Skin epidermis (tissue), 12 donors: ENCODE data around the gene MAT1A.

Source experiments
- H3K27ac ChIP-seq, 21 experiments: fragments of 200-600 bp; sonication (generic) in 11 of 21; one replicate each; pipeline ENCODE4 v1.5.0; 2020; ENCODE audit warnings: mild to moderate bottlenecking in 3 of 21, inconsistent platforms in 2 of 21, moderate library complexity in 2 of 21
- H3K4me3 ChIP-seq, 7 experiments: fragments of 200-600 bp; sonication (generic) in 2 of 7; one replicate each; pipeline ENCODE4 v1.5.0; 2020; ENCODE audit warnings: inconsistent platforms in 2 of 7, mild to moderate bottlenecking in 2 of 7, moderate library complexity in 1 of 7

The MAT1A gene

GRCh38 chr10:80283536-80284199, 5.8 kb downstream of the MAT1A start:
- Histone ChIP-seq H3K27ac (no peak overlapping the region), H3K4me3 (no peak overlapping the region)

DNA sequence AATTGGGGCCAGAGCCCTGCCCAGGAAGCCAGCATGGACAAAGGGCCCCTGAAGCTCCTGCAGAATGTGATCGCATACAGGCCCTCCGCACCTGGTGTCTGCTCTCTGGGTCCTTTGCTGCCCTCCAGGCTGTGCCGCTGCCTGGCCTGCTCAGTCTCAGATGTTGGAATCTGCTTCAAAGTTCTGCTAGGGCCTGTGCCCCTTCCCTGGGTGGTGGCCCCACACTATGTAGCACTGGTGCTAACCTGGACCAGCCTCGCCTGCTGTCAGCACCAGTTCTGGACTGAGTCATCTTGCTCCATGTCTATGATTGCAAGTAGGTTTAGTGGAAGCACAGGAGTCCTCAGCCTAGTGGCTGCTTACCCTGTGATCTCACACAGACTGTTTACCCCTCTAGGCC, 6.3 kb downstream of the MAT1A start:
- no peak overlapping the region for H3K27ac ChIP-seq
- no peak overlapping the region for H3K4me3 ChIP-seq

GRCh38 chr10:80281784-80282765, 7.4 kb downstream of the MAT1A start:
- H3K4me3 ChIP-seq, result no peak overlapping the region
- no peak overlapping the region for H3K27ac ChIP-seq

DNA sequence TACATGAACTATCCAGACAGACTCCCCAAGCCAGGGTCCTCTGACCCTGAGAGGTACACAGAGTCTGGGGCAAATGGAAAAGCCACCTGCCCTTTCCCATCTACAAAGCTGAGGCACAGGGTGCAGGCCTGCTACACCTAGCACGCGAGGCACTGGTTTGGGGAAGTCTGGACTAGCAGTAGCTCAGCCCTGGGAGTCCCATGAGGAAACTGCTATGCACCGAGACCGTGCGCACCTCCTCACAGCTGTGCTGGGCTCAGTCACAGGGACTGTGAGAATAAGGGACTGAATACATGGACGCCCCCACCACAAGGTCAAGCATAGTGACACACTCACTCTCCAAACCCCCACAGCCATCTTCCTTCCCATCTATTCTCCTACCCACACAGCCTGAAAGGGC, 8.2 kb downstream of the MAT1A start:
- no peak overlapping the region for H3K27ac ChIP-seq
- H3K4me3 ChIP-seq, result no peak overlapping the region

DNA sequence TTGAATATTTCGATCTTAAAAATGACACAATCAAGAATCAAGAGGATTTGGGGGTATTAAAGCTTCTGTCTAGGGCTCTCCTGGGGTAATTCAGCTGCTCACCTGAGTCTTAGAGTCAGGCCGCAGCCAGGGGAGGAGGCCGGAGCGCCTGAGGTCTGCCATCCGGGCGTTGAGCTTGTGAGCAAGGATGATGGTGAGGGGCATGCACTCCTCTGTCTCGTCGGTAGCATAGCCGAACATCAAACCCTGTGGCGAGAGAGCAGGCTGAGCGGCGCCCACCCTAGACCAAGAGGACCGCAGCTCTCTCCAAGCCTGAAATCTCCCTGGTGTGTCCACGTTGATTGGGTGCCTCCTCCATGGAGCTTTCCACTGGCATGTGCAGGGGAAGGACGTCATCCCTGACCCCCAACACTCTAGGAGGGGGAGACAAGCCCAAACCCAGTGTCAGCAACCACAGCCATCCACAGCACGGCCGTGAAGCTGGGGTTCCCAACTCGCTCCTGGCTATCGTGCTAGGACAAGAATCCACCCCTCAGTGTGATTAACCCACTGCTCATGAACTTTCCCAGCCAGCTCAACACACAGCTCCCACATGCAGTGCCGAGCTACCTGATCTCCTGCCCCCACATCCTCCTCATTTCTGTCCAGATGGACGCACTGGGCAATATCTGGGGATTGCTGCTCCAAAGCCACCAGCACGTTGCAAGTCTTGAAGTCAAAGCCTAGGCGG, 9.2 kb downstream of the MAT1A start:
- H3K4me3 ChIP-seq, result no peak overlapping the region
- no peak overlapping the region for H3K27ac ChIP-seq

- H3K27ac ChIP-seq, result no peak overlapping the region
- no peak overlapping the region for H3K4me3 ChIP-seq
These were observed 10.3 kb downstream of the MAT1A start for GRCh38 chr10:80279146-80279545.

GRCh38 chr10:80278480-80278879, 11.0 kb downstream of the MAT1A start:
- Histone ChIP-seq H3K27ac (no peak overlapping the region), H3K4me3 (no peak overlapping the region)

DNA sequence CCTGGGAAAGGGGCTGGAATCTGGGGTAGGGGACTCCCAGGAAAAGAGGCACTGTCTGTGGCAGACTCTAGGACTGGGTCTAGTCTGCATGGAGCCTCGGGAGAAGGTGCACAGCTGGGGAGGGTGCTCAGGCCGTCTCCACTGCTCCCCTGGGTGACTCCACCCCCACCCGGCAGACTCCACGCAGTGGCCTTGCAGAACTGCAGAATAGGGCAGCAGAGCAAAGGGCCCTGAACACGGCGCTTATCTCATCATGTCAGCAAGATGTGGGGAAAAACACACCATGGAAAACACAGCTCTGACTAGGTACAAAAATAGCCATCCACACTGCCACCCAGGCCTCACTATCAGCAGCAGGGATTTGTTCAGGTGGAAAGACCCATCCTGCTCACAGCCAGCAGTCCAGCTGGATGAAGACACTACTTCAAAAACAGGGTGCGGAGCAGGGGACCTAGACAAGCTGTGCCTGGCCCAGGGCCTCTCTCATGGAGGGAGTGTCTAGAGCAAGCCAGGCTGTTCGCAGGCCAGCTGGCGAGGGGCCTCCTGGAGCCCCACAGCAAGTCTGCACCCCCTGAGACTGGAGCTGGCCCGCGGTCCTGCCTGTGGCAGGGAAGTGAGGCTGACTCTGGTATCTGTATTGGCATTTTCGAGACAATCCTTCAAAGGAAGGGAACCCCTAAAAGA, 11.7 kb downstream of the MAT1A start:
- H3K27ac ChIP-seq, result no peak overlapping the region
- no peak overlapping the region for H3K4me3 ChIP-seq

DNA sequence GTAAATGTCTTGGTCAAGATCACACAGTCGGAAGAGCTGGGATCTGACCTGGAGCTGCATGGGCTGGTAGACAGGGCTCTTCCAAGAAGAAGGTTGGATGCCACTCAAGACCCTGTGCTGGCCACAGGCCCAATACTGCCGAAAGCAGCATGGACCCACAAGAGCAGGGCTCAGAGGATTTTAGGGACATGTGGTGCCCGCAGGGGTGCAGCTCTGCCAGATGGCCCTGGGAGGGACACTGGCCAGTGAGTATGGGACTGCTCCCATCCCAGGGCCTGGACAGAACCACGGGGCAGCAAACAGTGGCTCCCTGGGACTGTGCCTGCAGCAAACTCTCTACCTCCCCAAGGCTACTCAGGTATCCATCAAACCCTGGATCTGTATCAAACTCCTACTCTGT, 12.4 kb downstream of the MAT1A start:
- no peak overlapping the region for H3K27ac ChIP-seq

GRCh38 chr10:80276335-80276734, 13.1 kb downstream of the MAT1A start:
- Histone ChIP-seq H3K27ac (no peak overlapping the region), H3K4me3 (no peak overlapping the region)

More for the DNA sequence above, 12.4 kb downstream of the MAT1A start:
- H3K4me3 ChIP-seq, result no peak overlapping the region

- no peak overlapping the region for H3K27ac ChIP-seq
- no peak overlapping the region for H3K4me3 ChIP-seq
These were observed 13.7 kb downstream of the MAT1A start for GRCh38 chr10:80275756-80276155.

DNA sequence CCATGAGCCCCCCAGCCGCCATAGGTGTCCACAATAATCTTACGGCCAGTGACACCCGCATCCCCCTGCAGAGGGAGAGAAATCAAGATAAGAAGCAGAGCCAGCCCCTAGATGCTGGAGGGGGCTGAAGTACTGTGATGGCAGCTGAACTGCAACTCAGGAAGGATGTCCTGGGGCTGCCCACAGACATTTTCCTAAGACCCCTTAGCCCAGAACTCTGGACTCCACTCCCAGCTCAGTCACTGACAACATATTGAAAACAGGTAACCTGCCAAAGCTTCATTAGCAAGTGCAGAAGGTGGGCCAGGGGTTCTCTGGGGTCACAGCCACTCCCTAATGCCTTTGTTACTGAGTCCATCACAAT, 14.3 kb downstream of the MAT1A start:
- Histone ChIP-seq H3K27ac (no peak overlapping the region), H3K4me3 (no peak overlapping the region)

DNA sequence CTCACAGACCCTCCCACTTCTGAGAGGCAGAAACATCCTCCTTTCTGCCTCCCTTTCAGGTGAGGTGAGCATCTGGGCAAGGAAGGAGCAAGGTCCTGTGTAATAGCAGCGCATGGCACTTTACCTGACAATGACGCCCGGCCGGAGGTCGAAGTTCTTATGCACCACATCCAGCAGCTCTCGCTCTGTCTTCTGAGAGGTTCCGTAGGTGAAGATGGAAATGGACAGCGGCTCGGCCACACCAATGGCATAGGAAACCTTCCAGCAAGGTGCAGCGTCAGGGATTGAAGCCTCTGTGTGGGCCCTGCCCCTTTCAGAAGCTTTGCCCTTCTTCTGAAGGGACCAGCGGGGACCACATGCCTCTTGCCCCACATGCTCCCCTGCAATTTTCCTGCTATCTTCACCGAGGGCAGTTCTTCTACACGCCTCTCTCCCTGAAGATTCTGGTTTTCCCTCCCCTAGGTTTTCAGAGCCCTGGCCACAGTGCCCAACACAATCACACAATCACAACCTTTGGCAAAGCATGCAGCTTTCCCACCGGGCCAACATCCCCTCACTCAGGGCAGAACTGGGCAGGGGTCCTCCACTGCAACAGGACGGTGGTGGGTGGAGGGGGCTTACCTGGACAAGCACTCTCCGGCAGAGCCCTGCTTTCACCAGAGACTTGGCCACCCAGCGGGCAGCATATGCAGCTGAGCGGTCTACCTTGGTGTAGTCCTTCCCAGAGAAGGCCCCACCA, 14.9 kb downstream of the MAT1A start:
- Histone ChIP-seq H3K27ac (no peak overlapping the region), H3K4me3 (no peak overlapping the region)

- Histone ChIP-seq H3K27ac (no peak overlapping the region), H3K4me3 (no peak overlapping the region)
These were observed 15.8 kb downstream of the MAT1A start for GRCh38 chr10:80273523-80274170.

- Histone ChIP-seq H3K4me3 (no peak overlapping the region), H3K27ac (no peak overlapping the region)
These were observed 16.5 kb downstream of the MAT1A start for GRCh38 chr10:80272793-80273522.

GRCh38 chr10:80271416-80271815, 18.0 kb downstream of the MAT1A start:
- Histone ChIP-seq H3K4me3 (no peak overlapping the region), H3K27ac (no peak overlapping the region)

DNA sequence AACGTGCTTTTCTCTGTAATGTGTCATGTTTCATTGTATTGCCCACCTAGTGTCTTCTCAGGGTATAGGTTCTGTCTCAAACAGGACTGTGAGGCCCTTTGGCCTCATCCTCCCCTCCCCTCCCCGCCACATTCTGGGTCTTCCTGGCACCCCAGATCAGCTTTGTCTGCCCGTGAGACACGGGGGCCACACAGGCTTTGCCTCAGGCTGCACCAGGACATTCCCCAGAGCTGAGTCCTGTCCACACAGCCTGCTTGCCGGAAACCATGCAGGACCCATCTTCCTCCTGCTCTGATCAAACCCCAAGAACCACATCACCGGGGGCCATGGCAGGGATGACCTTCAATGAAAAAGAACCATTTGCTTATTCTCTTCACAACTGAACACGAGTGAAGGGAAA, 18.6 kb downstream of the MAT1A start:
- H3K27ac ChIP-seq, result no peak overlapping the region
- H3K4me3 ChIP-seq, result no peak overlapping the region

- Histone ChIP-seq H3K27ac (no peak overlapping the region), H3K4me3 (no peak overlapping the region)
These were observed 20.4 kb downstream of the MAT1A start for GRCh38 chr10:80268938-80269588.
